HL-60/S4 (cell line): ENCODE results near the gene BCKDK.
"Not testable (repeated sequence)": the region's sequence is repeated elsewhere in the genome, so short reads cannot be mapped to it uniquely, and the experiment has no call there.

Source experiments
- in situ Hi-C: fragments of 300-500 bp; cut with MboI; formaldehyde crosslinking; loops from 2 replicates; pipeline ENCODE4 v1.14.3; 2022; ENCODE audit warnings: low sequenced_read_pairs

The BCKDK gene

DNA sequence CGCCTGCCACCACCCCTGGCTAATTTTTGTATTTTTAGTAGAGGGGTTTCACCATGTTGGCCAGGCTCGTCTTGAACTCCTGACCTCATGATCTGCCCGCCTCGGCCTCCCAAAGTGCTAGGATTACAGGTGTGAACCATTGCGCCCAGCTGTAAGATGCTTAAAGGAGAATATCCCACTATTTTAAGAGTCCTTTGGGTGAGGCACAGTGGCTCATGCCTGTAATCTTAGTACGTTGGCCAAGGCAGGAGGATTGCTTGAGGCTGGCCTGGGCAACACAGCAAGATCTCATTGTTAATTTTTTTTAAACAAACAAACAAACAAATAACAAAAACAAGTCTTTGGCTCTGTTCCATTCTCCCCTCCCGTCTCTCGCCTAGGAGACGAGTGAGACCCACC is 32.9 kb downstream of the BCKDK start:
- in situ Hi-C loops, result not testable (repeated sequence)

DNA sequence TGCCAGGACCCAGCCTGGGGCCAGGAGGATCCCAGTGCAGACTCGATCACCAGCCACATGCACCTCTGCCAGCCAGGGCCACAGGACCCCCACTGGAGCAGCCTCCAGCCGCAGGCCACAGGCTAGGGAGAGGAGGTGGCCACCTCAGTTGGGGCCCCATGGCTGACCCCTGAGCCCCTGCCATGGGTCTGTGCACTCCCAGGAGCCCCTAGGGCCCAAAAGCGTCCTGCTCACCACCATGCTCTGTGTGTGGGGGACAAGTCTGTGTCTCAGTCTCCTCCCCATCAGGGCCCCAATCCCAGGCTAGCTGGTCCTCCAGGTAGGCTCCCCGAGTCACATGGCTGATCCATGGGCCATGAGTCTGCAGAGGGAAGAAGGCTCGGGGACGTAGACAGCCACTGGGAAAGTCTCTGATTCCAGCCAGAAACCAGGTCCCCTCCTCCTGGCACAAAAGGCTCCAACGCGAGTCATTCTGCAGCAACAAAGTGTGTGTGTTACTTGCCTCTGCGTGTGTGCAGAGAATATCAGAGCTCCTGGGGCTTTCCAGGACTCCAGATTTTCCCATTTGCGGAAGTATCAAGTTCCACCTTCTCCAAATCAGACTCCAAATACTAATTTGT is 33.4 kb downstream of the BCKDK start:
- in situ Hi-C loops, result no loop called here

DNA sequence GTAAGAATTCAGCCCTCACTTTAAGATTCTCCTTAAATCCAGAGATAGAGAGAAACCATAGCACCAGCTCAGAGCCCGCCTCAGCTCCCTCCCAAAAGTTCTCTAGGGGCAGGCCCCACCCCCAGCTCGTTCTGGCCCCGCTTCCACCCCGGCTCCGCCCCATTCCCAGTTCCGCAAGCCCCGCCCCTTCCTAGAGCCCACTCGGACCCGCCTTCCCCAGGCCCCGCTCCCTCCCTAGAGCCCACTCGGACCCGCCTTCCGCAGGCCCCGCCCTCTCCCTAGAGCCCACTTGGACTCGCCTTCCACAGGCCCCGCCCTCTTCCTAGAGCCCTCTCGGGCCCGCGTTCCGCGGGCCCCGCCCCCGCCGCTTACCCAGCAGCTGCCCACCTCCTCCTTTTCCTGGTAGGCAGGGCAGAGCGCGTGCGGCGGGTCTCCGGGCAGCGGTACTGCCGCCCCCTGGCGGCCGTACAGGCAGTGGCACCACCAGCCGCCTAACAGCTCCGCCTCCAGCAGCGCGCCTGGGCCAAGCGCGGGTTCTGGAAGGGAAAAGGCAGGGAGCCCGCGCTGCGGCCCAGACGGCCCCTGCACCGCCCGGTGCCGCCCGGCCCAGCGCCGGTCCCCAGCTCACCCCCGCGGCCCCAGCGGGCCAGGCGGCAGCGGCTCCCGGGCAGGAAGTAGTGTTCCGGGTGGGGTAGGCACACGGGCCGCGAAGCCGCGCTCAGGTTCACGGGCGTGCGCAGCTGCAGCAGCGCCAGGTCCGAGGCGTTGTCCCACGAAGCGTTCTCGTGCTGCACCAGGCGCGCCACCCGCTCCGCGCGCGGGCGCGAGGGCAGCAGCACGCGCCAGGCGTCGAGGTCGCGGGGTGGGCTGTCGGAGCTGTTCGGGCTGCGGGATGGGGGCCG is 34.2 kb downstream of the BCKDK start:
- in situ Hi-C loops, result no loop called here

DNA sequence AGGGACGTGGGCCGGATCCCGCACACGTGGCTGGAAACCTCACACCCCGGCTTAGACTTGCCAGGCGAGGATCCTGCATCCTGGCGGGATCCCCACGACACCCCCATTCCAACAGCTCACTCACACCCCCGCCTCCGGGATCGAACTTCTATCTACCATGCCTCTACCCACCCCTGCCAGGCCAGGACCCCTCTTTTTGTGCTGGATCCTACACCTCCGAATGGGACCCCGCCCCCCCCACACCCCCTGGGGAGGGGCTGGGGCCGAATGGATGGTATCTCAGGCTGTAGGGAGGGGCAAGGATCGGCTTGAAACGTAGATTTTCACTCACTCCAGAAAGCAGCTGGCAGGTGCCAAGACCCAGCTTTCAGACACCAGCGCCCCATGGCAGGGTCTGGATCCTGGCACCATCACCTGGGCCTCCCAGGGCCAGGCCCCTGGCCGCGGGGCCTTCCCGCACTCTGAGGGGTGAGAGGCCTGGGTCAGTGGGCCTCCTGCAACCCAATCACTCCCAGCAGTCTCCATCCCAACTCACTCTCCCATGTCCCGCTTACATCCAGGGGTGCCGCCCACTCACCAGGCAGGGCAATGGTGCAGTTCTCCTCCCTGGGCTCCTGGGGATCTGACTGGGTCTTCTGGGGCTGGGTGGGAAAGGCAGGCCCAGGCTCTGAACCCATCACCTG is 35.0 kb downstream of the BCKDK start:
- in situ Hi-C loops, result no loop called here

DNA sequence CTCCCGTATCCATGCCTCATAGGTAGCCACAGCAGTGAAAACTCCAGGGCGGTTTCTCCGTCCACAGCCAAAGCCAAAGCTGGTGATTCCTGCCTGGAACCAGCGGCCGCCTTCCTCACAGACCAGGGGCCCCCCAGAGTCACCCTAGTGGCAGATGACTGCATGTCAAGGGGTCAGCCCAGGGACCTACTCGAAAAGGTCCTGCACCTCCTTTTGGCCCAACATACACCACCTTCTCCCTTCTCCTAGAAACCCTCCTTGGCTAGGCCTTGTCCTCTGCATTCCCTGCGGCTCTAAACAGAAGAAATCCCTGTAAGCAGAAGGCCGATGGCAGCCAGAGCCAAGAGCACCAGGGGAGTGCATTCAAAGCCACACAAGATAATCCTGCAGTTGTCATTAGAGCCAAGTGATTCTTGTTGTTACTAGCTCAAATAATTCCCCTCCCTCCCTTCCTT is 35.5 kb downstream of the BCKDK start:
- in situ Hi-C loops, result no loop called here

DNA sequence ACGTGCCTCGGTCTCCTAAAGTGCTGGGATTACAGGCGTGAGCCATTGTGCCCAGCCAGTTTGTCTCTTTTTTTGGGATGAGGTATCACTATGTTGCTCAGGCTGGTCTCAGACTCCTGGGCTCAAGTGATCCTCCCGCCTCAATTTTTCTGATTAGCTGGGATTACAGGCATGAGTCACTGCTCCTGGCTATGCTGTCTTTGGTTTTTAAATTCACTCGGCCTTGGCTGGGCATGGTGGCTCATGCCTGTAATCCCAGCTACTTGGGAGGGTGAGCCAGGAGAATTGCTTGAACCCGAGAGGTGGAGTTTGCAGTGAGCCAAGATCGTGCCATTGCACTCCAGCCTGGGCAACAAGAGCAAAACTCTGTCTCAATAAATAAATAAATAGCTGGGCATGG is 36.2 kb downstream of the BCKDK start:
- in situ Hi-C loops, result not testable (repeated sequence)

DNA sequence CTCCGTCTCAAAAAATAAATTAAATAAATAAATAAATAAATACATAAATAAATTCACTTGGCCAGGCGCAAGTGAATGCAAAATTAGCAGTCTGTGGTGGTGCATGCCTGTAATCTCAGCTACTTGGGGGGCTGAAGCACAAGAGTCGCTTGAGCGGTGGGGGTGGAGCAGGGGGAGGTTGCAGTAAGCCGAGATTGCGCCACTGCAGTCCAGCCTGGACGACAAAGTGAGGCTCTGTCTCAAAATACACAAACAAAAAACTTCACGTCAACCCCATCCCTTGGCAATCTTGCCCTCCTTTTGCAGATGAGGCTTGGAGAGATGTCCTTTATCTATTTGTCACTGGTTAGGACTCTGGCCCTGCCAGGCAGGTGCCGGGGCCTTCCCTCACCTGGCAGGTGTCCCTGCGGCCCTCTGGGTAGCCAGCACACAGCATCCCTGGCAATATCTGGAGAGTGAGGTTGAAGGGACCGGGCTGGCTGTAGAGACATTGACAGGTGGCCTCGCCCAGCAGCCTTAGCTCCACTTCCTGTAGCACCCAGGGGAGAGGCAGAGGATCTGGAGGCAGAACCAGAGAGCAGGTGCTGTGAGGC is 37.3 kb downstream of the BCKDK start:
- in situ Hi-C loops, result no loop called here

DNA sequence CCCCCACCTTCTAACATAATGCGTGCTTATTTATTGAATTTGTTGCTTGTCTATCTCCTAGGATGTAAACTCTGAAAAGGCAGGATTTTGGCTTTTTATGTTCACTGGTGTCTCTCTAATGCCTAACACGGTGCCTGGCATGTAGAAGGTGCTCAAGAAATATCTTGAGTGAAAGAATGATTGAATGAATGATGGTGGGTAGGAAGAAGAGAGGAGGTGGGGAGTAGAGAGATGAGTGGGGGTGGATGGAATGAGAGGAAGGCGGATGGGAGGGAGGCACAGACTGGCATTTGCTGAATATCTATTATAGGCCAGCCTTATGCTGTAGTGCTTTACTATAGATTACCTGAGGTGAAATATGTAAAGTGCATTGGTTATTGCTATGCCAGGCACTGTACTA is 39.4 kb downstream of the BCKDK start:
- in situ Hi-C loops, result no loop called here

DNA sequence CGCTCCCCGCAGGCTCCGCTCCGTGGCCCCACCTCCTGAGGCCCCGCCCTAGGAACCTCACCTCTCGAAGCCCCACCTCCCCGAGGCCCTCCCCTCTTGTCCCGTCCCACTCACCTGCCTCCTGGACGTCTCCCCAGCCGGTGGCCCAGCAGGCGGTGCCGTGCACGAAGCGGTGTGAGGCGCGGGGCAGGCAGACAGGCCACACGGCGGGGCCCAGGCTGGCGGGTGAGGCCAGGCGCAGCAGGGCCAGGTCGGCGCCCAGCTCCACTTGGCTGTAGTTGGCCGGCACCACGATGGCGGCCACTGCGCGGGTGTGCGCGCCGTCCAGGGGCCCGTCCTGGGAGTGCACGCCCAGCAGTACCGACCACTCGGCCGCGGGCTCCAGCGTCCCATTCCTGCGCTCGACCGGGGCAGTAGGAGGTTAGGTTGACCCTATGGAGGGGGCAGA is 40.1 kb downstream of the BCKDK start:
- in situ Hi-C loops, result no loop called here

DNA sequence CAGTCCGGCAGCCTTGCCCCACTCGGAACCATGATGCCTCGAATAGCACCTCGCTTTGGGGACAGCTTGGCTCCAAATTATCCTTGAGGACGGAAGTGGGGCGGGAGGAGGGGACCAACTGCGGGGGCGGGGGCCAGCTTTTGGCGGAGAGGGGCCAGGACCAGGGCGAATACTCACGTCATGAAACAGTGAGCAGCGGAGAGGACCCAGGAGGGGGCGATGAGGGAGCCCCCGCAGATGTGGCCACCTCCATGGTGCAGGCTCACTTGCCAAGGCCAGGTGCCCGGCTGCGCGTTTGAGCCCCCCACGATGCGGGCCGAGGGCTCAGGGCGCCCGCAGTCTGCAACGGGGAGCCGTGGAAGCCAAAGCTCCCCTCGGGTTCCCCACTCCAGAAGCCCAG is 40.7 kb downstream of the BCKDK start:
- in situ Hi-C loops, result no loop called here

DNA sequence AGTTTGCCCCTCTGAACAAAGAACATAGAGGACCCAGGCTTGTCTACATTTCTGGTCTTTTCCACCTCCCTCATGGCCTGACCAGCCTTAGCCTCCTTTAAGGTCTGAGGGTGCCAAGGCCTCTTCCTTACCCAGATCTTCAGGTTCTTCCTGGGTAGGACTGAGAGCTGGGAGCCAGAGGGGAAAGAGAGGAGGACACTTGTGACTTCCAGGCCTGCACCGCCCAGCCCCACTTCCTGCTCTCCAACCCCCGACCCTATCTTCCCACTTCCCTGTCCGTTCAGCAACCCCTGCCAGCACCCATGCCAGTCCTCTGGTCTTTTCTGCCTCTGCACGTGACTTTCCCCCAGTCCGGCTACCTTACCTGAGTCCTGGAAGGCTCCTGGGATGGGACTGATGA is 41.1 kb downstream of the BCKDK start:
- in situ Hi-C loops, result no loop called here

DNA sequence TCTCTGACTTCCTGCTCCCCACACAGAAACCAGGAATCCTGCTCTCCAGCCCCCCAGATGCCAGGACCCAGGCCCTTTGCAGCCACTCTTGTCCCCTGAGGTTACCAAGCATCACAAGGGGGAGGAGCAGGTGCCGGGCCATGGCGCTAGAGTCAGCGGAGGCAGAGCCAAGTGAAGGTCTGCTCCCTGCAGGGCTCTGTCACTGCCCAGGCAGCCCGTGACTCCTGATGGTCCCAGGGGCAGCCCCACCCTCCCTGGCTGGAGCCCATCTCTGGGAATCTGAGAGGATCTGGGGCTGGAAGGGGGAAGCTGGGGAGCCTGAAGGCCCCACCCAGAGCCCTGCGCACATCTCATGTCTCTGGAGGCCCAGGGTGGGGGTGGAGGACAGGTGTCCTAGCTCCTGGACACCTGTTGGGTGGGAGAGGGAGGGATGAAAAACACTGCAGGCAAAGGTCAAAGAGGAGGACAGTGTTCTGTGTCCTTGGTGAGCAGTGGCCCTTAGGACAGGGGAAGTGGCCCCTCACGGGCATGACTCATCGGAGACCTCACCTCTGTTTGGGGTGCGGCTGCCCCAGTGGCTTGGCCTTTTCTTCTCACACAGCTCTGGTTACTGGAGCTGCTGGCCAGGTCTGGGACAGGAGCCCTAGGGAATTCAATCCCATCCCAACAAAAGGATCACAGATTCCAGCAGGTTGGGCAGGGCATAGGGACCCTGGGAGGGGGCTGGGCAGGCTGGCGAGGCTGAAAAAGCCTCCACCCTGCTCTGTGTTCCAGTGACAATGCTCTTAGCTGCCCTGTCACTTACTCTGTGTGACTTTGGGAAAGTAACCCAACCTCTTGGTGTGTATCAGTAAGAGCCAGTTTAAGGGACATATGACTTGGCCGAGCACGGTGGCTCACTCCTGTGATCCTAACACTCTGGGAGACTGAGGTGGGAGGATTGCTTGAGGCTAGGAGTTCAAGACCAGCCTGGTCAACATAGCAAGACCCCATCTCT is 42.0 kb downstream of the BCKDK start, which contains the start of gene PRSS36:
PRSS36 (minus strand) TSS at position 173 of the 997 bp plus-strand sequence; CDS start at position 142, 31 bp downstream.
- in situ Hi-C loops, result no loop called here

DNA sequence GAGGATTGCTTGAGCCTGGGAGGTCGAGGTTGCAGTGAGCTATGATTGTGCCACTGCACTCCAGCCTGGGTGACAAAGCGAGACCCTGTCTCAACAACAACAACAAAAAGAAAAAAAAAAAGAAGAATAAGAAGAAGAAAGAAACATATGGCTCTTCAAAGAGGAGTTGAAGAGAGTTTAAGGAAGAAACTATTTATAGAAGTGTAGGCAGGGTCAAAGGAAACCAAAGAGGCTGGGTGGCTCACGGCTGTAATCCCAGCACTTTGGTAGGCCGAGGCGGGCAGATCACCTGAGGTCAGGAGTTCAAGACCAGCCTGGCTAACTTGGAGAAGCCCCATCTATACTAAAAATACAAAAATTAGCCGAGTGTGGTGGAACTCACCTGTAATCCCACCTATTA is 42.8 kb downstream of the BCKDK start:
- in situ Hi-C loops, result not testable (repeated sequence)

DNA sequence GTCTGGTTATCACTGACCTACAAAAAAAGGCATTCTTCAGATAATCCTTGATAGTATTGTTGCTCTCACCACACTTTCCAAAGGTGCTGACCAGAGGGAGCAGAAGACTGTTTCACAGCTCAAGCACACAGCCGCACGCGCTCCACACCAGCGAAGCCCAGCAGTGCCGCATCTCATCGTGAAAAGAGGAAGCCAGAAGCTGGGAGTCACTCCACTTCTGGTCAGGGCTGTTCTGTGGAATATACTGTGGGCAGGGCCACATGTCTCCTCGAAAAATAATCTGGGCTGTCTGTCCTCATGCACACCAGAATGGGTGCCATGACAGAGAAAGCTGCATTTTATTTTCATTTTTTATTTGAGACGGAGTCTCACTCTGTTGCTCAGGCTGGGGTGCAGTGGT is 49.0 kb downstream of the BCKDK start:
- in situ Hi-C loops, result no loop called here
